Brain pericyte (primary cell): ENCODE results near the gene ZNF740.
"Not testable (repeated sequence)": the region's sequence is repeated elsewhere in the genome, so short reads cannot be mapped to it uniquely, and the experiment has no call there.

ENCODE experiments used
- DNase-seq: peaks from one replicate; pipeline ENCODE4 v3.0.0-alpha.2; 2012; ENCODE audit warnings: low read depth, low spot score

ZNF740 gene

DNA sequence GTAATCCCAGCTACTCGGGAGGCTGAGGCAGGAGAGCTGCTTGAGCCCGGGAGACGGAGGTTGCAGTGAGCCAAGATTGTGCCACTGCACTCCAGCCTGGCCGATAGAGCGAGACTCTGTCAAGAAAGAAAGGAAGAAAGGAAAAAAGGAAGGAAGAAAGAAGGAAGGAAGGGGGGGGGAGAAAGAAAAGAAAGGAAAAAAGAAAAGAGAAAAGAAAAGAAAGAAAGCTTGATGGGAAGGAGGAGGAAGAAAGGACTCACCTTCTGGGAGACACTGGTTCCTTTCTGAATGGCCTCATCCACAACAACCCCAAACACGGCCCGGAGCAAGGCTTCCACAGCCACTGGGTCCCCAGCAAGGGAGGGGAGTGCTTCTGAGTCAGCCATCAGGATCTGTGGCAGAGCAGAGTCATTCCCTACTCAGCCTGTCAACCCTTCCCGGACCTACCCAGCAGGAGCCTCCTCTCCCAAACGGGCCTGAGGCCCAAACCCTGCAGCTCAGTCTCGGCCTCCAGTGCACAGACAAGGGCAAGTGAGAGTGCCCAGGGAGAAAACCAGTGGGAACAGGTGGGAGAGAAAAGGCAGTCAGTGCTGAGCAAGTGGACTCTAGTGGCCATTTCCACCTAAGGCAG is 7.3 kb upstream of the ZNF740 start:
- no peak for DNase-seq

DNA sequence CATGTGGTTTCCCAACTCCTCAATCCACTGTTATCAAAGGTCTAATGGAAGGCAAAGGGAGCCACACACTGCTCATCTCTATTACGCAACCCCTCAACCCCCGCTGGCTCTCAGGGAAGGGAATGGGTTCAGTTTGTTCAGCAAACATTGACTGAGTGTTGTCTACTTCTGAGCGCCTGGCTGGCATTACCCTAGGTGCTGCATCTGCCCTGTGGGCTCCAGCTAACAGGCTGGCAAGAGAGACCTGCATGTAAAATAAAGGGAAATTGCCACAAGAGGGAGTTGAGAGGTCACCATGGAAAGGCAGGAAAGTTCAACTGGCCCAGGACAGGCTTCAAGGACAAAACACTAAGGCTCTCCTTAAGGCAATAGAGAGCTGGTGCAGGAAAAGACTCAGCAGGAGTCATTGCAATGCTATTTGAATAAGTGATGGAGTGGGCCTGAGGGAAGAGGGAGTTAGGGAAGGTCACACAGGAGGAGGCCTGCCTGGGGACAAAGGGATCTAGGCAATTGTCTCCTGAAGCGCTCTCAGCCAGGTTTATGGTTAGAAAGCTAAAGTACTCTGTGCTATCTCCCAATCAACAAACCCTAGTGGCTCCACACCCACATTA is 5.5 kb upstream of the ZNF740 start:
- DNase-seq: no peak

DNA sequence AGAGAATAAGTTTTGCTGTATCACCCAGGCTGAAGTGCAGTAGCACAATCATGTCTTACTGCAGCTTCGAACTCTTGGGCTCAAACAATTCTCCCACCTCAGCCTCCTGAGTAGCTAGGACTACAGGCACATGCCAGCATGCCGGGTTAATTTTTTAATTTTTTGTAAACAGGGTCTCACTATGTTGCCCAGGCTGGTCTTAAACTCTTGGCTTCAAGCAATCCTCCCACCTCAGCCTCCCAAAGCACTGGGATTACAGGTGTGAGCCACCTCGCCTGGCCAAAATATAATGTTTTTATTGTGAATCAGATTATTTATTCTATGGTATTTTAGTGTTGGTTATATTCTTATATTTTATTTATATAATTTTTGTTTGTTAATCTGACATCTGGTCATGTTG is 3.8 kb upstream of the ZNF740 start:
- DNase-seq: no peak

DNA sequence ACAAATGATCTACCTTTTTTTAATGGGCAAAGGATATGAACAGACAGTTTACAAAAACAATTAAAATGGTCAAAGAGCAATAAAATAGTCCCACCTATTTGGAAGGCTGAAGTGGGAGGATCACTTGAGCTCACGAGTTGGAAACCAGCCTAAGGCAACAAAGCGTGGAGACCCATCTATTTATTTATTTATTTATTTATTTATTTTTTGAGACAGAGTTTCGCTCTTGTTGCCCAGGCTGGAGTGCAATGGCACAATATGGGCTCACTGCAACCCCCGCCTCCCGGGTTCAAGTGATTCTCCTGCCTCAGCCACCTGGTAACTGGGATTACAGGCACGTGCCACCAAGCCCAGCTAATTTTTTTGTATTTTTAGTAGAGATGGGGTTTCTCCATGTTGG is 3.1 kb upstream of the ZNF740 start:
- not testable (repeated sequence) for DNase-seq

DNA sequence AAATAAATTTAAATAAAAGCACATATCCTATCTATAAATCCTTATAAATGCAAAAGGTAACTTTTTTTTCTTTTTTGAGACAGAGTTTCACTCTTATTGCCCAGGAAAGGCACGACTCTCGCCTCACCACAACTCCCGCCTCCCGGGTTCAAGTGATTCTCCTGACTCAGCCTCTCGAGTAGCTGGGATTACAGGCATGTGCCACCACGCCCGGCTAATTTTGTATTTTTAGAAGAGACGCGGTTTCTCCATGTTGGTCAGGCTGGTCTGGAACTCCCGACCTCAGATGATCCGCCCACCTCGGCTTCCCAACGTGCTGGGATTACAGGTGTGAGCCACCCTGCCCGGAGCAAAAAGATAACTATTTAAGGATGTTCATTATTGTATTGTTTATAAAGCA is 1.7 kb upstream of the ZNF740 start:
- DNase-seq: not testable (repeated sequence)

DNA sequence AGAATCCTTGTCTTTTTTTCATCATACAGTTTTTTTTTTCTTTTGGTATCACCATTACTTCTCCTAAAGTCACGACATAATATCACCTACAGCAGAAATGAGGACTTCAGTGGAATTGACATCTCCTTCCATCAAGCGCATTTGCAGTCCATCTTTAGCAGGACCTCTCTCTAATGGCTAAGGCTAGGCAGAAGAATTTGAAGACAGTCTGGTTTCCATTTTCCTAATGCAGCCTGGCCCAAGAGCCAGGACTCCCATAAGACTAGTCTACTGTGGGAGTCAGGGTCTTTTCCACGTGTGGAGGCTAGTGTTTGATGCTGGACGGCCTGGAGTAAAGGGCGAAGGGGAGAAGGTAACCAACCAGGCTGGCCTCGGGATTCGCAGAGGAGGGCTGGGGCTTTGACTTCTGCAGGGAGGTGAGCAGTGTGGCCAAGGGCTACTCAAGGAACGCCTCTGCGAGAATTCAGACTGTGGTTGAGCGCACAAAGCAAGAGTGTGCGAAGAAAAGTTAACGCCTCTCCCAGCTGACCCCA is 769 bp upstream of the ZNF740 start:
- DNase-seq: no peak

DNA sequence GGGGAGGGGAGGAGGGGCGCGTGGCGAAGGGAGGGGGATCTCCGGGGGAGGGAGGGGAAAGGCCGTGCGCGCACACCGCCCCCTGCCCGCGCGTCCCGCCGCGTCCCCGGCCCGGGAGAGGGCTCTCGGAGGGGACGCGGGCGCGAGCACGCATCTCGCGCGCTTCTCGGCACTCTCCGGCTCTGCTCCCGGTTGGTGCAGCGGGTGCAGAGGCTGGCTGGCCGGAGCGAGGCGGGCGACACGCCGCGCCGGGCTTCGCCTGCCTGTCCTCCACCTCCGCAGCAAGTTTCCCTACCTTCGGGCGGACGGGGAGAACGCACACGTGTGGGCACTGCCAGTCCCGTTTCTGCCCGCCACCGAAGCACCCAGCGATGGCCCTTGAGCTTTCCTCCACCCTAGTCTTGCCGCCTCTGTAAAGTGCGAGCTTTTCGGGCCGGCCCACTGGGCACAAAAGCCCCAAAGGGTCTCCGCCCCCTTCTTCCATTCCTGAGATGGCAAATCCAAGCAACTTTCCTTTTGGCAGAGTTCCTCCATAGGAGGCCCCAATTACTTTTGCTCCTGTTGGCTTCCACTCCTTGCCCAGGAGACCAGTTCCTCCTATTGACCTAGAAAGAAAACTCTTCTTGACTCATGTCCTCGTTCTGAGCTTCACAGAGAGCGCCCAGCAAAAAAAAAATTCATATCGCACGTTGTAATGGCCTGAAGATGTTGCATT is 566 bp downstream of the ZNF740 start:
- no peak for DNase-seq

DNA sequence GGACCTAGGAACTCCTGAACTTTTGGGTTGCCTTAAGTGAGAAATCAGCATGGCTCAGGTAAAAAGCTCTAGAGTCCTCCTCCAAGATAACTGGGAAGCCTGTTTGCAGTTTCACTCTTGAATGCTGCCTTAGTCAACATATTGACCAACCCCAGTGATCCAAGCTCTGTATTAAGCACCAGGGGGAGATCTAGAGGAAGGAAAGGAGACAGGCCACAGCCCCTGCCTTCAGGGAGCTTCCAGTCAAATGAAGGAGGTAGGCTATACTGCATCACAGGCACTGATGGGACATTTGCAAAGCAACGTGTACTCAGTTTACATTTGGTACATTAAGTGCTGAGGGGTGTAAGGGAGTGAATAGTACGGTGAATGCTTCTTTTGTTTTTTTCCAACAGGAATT is 1.4 kb downstream of the ZNF740 start:
- DNase-seq: no peak

DNA sequence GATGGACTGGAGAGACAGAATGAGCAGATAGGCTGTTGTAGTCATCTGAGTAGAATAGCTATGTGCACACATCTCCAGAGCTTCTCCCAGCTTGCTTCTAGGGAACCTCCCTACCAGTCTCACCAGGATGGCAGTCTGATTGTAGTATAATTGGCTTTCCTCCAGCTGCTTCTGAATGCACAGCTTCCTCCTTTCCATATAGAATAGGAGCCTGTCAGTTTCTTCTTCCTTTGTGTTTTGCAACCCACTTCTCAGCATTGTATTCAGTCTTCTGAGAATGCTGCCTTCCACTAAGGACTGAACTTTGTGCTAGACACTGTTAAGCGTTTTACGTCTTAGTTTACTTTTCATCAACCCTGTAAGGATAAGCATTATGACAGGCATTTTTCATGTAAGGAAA is 2.4 kb downstream of the ZNF740 start:
- DNase-seq: no peak

DNA sequence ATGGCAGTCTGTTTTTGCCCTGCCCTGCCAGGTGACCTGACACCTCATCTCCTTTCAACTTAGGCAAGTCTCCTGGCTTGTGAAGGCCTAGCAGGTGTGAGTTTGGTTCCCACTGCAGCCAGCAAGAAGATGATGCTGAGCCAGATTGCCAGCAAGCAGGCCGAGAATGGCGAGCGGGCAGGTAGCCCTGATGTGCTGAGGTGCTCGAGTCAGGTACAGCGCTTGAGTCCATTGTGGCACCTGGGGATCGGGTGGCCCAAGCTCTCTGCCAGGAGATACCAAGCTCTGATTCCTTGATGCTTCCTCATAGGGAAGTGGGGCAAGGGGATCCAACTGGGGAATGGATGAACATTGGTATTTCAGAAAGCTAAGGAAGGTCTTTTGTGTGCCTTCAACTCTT is 4.3 kb downstream of the ZNF740 start:
- DNase-seq: no peak

DNA sequence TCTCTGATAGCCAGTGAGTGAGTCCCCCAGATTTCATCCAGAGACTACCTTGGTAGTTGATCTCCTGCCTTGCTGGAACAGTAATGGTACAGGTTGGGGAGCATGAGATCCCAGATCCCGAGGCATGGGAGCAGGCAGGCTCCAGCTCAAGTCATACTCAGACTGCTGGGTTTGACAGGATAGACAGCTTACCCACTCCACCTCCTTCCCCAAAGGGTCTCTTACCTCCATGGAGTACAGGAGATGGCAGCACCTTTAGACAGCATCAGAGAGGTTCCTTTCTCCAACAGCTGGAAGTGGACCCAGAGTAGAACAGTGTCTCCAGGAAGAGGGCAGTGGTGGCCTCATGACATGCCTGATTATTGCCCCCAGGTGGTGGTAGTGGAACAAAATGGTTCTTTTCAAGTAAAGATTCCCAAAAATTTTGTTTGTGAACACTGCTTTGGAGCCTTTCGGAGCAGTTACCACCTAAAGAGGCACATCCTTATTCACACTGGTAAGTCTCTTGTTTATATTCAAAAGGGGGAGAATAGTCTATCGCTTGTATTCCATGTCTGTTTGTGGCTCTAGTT is 5.1 kb downstream of the ZNF740 start:
- DNase-seq: no peak

DNA sequence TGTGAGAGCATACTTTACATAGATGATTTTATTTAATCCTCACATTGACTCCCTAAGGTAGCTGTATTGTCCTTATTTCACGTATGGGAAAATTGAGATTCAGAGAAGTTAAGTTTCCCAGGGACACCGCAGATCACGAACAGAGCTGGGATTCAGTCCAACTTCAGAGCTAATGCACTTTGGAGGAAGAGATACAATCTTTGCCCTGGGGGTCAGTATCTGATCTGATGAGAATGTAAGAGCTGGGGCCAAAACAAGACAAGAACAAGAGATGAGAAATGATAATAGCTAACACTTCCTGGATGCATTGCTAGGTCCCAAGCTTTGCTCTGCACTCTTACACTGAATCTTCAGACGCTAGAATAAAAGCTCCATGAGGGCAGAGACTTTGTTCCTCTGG is 6.2 kb downstream of the ZNF740 start:
- DNase-seq: no peak

DNA sequence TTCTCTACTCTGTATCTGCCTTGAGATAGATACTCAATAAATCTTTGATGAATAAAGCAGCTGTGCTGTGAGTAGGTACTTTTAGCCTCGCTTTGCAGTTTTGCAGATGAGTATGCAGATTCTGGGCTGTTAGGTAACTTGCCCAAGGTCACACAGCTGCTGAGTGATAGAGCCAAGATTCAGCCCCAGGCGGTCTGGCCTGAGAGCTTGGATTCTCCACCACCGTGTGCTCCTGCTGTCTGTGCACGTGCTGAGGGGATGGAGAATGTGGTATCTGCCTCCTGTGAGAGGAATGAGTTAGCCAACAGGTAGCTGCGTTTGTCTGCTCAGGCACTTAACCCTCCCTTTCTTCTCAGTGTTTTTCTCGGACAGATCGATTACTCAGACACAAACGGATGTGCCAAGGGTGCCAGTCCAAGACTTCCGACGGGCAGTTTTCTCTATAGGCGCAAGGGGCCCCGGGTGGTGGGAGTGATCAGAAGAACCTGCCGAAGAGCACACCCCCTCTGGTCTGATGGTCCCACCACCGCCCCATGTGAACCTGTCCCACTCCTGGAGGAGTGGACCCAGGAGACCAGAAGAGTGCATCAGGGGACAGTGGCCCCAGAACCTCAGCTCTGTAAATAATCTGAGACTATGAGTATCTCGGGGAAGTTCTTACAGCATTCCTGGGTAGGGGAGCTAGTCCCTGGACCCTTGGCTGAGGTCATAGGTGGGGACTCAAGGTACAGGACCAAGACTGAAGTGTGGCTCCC is 6.8 kb downstream of the ZNF740 start:
- DNase-seq: no peak

DNA sequence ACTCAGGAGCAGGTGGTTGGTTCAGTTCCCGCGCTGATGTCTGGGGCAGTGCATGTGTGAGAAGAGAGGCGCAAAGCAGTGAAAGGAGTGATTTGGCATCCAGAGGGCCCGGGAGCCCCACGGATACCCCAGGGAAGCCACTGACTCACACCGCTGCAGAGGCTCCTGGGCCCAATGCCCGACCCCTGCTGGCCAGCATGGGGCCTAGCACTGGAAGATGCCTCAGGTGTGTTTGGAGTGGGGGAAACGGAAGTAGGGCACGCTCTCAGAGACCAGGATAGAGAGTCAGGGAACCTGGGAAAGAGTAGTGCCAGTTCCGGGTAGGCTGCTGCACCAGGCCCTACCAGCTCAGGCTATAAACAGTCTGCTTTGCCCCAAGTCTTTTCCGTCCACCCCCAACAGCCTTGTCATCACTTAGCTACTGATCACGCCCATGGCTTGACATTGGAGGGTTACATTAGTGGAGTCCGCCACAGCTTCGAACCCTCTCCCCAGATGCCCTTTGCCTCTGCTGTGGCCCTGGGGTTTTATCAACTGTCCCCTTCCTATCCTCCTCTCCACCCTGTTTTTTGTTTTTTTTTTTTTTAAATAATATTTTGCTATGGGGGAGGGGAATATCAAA is 9.7 kb downstream of the ZNF740 start:
- no peak for DNase-seq

DNA sequence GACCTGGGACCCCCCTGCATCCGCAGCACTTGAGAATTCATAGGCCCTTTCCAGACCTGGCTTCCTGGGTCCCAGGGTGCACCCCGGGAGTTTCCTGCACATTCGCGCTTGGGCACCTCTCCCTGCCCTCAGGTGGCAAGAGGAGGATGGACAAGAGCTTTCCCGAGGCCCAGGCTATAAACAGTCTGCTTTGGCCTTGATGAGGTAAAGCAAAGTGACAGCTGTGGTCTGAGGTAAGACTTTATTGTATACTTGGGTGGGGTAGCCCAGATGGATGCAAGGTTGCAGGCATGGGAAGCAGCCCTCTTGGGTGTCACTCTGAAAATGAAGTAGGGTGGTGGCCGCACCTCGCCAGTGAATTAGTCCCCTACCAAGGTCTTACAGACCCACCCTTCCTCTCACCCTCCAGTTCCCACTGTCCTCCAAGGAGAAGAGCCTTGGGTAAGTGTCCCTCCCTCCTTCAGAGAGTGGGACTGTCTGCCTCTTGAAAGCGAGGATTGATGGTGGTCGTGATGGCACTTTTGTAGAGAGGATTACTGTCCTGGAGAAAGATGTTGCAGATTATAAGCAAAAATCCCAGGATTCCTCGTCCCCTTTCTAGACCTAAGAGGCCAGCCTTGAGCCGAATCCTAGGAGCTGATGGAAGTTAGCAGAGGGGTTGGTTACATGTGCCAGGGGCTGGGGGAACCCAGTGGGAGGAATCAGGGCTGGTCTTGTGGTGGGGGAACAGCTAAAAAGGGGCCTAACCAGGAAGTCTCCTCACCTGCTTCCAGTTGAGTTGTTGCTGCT is 10.8 kb downstream of the ZNF740 start:
- DNase-seq: no peak

DNA sequence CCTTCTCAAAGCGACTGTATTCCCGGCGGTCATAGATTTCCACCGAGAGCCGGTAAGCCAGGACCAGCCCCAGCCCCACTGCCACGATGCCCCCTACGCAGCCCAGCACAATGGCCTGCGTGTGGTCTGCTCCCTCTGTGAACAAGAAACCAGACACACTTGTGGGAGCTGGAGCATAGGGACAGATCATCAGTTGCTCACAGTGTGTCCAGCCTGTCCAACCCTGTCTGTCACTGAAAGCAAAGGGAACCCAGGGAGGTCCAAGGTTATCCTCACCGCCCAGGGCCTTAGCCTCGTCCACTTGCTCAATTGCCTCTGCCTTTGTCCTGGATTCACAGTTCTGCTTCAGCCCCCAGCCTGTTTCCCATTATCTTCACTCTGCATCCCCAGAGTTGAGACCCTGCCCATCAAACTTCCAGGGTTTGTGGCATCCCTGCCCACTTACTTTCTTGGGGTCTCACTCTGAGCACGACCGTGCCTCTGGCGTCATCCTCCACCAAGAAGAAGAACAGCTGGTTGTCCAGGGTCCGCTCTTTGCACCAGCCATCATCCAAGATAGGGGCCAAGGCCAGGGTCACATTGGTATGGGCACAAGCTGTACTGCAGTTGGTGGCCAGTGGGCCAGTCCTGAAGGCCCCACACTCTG is 11.5 kb downstream of the ZNF740 start:
- no peak for DNase-seq

DNA sequence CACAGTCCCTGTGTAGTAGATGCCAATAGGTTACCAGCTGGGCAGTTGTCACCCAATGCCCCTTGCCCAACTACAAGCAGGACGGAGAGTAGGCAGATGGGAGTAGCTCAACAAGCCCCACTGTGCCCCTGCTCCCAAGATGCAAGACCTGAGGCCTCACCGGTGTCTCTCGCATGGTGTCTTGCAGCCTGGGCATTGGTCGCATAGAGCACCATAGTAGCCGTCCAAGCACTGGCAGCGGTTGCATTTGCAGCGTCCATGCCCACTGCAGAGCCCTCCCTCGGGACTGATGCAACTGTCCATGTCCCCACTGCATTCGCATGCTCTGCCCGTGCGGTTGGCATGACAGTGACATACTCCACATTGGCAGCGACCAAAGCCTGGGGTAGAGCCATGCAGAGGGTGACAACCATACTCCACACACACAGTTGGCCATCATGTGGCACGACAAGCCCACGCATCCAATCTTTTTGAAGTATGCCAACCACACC is 12.1 kb downstream of the ZNF740 start:
- no peak for DNase-seq

DNA sequence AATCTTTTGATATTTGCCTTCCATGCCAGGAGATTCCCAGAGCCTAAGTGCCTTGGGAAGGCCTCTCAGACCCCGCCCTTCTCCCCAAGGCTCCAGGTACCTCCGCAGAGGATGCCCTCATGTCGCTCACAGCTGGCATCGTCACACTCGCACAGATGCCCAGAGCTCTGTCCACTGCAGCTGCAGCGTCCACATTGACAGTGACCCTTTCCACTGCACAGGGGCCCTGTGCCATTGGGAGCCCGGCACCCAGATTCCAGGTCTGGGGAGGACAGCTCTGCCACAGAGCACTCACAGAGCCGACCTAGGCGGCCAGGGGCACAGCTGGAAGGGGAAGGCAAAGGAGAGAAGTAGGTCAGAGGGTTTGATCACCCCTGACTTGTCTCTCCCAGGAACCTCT is 12.5 kb downstream of the ZNF740 start:
- no peak for DNase-seq

DNA sequence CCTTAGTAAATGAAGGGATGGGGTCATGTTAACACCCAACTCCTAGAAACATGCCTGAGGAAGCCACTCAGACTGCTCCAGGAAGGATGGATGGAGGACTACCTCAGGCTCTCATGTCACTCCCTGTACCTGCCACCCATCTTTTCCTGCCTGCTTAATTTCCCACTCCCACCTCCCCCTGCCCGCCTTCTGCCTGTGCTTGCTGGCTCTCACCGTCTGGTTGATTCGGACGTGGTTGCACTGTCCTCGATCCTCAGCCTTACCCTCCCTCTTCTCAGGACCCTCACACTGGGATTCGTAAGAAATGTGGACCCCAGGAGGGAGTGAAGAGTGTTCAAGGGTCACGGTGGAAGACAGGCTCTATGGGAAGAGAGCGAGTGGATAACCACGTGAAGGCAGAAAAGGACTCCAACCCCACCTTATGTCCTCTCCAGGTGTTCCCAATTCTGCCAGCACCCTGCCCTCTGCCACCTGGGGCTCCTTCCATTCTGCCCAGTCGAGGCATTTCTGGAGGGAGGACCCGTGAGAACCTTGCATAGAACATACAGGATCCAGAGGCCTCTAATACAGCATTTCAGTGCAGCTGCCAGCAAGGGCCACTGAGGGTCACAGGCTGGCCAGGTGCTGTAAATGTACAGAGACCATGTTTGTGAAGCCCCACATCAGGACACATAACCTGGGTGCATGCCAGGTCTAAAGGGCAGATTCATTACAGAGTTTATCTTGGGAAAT is 13.6 kb downstream of the ZNF740 start:
- no peak for DNase-seq
